ENCODE measurements around the gene CDH13. TPM values are rescaled to one million over a fixed set of nuclear protein-coding genes. Genes with fewer than 3 reads are reported as not detected.

The CDH13 gene
- total and polyA plus RNA-seq, 2 of the 8 experiments (the other 6 are each of a cell fraction or from before 2014, with no cell fraction given) = 2.3 to 2.4 TPM

GRCh38 chr16:83196796-83197195, 570.0 kb downstream of the CDH13 start (continued):
- no peak for TF ChIP-seq FOSL1 (IDR thresholded peaks at IDR 0.05; ENCODE audit: insufficient read depth, low read depth, low read length)
- TF ChIP-seq ZNF274 (IDR thresholded peaks at IDR 0.05; ENCODE audit: borderline replicate concordance, extremely low read depth, low read length) = no peak
- TF ChIP-seq KDM5A (IDR thresholded peaks at IDR 0.05; ENCODE audit: low read length) = no peak
- no peak for TF ChIP-seq RNF2 (IDR thresholded peaks at IDR 0.05; ENCODE audit: borderline replicate concordance, low read depth, low read length, missing control alignments, poor library complexity, severe bottlenecking)
- no peak for TF ChIP-seq SIN3A (conservative IDR thresholded peaks at IDR 0.05 in 1 of 2, IDR thresholded peaks at IDR 0.05 in 1 of 2; ENCODE audit: low read depth in 1 of 2, low read length in 2 of 2)
